ENCODE measurements around the gene SPDYA.

DNA sequence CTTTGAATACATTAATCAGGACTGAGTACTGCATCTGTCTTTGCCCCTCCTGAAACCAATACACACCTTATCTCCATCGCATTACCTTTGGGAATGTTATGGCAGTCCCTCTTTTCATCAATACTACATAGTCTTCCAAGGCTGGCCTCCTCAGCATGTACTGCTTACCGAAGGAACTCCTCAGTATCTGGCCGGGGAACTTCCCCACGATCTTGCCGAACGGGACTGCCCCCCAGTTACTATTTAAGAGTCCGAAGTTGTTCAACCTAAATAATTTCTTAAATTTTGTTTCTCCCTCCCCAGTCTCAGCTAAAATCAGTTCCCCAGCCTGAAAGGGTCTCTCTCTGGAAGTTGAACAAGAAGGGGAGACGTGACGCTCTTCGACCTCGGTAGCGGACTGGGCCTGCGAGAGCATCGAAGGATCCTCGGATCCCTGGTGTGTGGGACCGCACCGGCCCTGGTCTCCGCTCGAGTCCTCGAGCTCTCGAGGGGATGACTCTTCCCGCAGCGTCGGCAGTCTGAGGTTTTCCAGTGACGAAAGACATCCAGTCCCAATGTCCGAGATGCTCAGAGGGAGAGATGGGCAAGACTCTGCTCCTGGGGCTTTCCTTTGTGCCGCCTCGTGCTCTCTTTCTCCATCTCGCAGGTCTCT is 59.0 kb downstream of the SPDYA start:
- TF ChIP-seq, protein P1, sequence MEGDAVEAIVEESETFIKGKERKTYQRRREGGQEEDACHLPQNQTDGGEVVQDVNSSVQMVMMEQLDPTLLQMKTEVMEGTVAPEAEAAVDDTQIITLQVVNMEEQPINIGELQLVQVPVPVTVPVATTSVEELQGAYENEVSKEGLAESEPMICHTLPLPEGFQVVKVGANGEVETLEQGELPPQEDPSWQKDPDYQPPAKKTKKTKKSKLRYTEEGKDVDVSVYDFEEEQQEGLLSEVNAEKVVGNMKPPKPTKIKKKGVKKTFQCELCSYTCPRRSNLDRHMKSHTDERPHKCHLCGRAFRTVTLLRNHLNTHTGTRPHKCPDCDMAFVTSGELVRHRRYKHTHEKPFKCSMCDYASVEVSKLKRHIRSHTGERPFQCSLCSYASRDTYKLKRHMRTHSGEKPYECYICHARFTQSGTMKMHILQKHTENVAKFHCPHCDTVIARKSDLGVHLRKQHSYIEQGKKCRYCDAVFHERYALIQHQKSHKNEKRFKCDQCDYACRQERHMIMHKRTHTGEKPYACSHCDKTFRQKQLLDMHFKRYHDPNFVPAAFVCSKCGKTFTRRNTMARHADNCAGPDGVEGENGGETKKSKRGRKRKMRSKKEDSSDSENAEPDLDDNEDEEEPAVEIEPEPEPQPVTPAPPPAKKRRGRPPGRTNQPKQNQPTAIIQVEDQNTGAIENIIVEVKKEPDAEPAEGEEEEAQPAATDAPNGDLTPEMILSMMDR (IDR thresholded peaks at IDR 0.05), result no peak
- no peak for TF ChIP-seq POLR2AphosphoS5 (IDR thresholded peaks at IDR 0.05)
- no peak for TF ChIP-seq EP300 (IDR thresholded peaks at IDR 0.05; ENCODE audit: low read depth)
- no peak for TF ChIP-seq POLR2A (IDR thresholded peaks at IDR 0.05)
